GM23338 (cell line): ENCODE results near the gene SHANK1. TPM values are rescaled to one million over a fixed set of nuclear protein-coding genes. Genes with fewer than 3 reads are reported as not detected.

ENCODE experiments used
- ATAC-seq: fragments of 200-7000 bp; cut with Tn5 transposase; 3 replicates; pipeline ENCODE4 v1.9.1; 2020
- DNase-seq: peaks from one replicate; pipeline ENCODE4 v3.0.0-alpha.2; 2015; ENCODE audit warnings: low spot score
- H2AFZ ChIP-seq: fragments of 200-600 bp; sonication (generic); 2 replicates; pipeline ENCODE4 v1.8.0; 2016; ENCODE audit warnings: antibody characterized with exemption, mild to moderate bottlenecking, moderate library complexity
- H3F3A ChIP-seq: fragments of 200-600 bp; sonication (generic); replicated peaks from 2 replicates; pipeline ENCODE4 v1.8.0; 2017; ENCODE audit warnings: antibody characterized with exemption, mixed run types, low read depth
- H3K27ac ChIP-seq: fragments of 200-600 bp; sonication (generic); 2 replicates; pipeline ENCODE4 v1.6.1; 2016; ENCODE audit warnings: low read depth
- H3K27me3 ChIP-seq: fragments of 200-600 bp; sonication (generic); 2 replicates; pipeline ENCODE4 v1.8.0; 2016; ENCODE audit warnings: mild to moderate bottlenecking, mixed run types, moderate library complexity; ENCODE audit not compliant: insufficient read depth
- H3K36me3 ChIP-seq: fragments of 200-600 bp; sonication (generic); 2 replicates; pipeline ENCODE4 v1.8.0; 2016; ENCODE audit warnings: mild to moderate bottlenecking; ENCODE audit not compliant: insufficient read depth
- H3K4me1 ChIP-seq: fragments of 200-600 bp; sonication (generic); 2 replicates; pipeline ENCODE4 v1.8.0; 2016; ENCODE audit warnings: mild to moderate bottlenecking, moderate library complexity; ENCODE audit not compliant: insufficient read depth
- H3K4me2 ChIP-seq: fragments of 200-600 bp; sonication (generic); 2 replicates; pipeline ENCODE4 v1.7.1; 2017; ENCODE audit warnings: mixed run types
- H3K4me3 ChIP-seq: fragments of 200-600 bp; sonication (generic); 2 replicates; pipeline ENCODE4 v1.6.1; 2016; ENCODE audit warnings: mixed run types
- H3K79me2 ChIP-seq: fragments of 200-600 bp; sonication (generic); replicated peaks from 2 replicates; pipeline ENCODE4 v1.8.0; 2017; ENCODE audit warnings: mild to moderate bottlenecking; ENCODE audit not compliant: insufficient read depth
- H3K9me2 ChIP-seq: fragments of 200-600 bp; sonication (generic); 2 replicates; pipeline ENCODE4 v1.8.0; 2017; ENCODE audit not compliant: insufficient read depth
- H4K20me1 ChIP-seq: fragments of 200-600 bp; sonication (generic); replicated peaks from 2 replicates; pipeline ENCODE4 v1.8.0; 2017; ENCODE audit warnings: mild to moderate bottlenecking; ENCODE audit not compliant: insufficient read depth
- H3K27ac Mint-ChIP-seq: 2 replicates; pipeline ENCODE4 v1.8.0; 2020; ENCODE audit warnings: inconsistent platforms, mild to moderate bottlenecking, moderate library complexity, mixed read lengths
- H3K27me3 Mint-ChIP-seq: 3 replicates; pipeline ENCODE4 v1.8.0; 2022; ENCODE audit warnings: low read depth, mild to moderate bottlenecking, moderate library complexity, mixed read lengths, inconsistent platforms; ENCODE audit not compliant: insufficient read depth, poor library complexity
- H3K36me3 Mint-ChIP-seq: 3 replicates; pipeline ENCODE4 v1.8.0; 2021; ENCODE audit warnings: low read depth, mild to moderate bottlenecking, inconsistent platforms, moderate library complexity, mixed read lengths
- H3K4me1 Mint-ChIP-seq: 3 replicates; pipeline ENCODE4 v1.8.0; 2020; ENCODE audit warnings: mild to moderate bottlenecking, inconsistent platforms, mixed read lengths
- H3K4me3 Mint-ChIP-seq: 3 replicates; pipeline ENCODE4 v1.8.0; 2021; ENCODE audit warnings: moderate library complexity, mild to moderate bottlenecking, inconsistent platforms, mixed read lengths
- H3K9me3 Mint-ChIP-seq: 3 replicates; pipeline ENCODE4 v1.8.0; 2020; ENCODE audit warnings: moderate library complexity, mild to moderate bottlenecking, inconsistent platforms, mixed read lengths
- CREB1 ChIP-seq: fragments of 250-450 bp; sonication (Bioruptor Pico); IDR thresholded peaks from 2 replicates; pipeline ENCODE4 v1.5.0; 2020; ENCODE audit warnings: low read depth, mild to moderate bottlenecking, moderate library complexity
- STAT1 ChIP-seq: IDR thresholded peaks from one replicate; pipeline ENCODE4 v1.6.1; 2016; ENCODE audit warnings: antibody characterized with exemption; ENCODE audit not compliant: unreplicated experiment
- polyA plus RNA-seq: library from polyadenylated mRNA; unstranded; fragments of >200 nt; fragmentation: Nextera tagmentation; extraction: Ambion mirVana; gene quantifications from 2 replicates; pipeline ENCODE4 v1.2.1, GENCODE V29; 2016
- total RNA-seq: library from RNA; depleted of rRNA; stranded (reverse); fragments of >200 nt; shearing (Covaris generic); gene quantifications from 2 replicates; pipeline ENCODE4 v1.2.3, GENCODE V29; 2014
- TF ChIP-seq, protein P1 (sequence below): fragments of 250-450 bp; sonication (Bioruptor Pico); IDR thresholded peaks from 2 replicates; pipeline ENCODE4 v1.5.0; 2020; ENCODE audit warnings: mild to moderate bottlenecking, moderate library complexity
- TF ChIP-seq, protein P2 (sequence below): IDR thresholded peaks from one replicate; pipeline ENCODE4 v1.6.1; 2018; ENCODE audit warnings: antibody characterized with exemption; ENCODE audit not compliant: unreplicated experiment

Gene SHANK1
- total and polyA plus RNA-seq, 2 experiments from 2014 or later, result 0.23 to 4.1 TPM

DNA sequence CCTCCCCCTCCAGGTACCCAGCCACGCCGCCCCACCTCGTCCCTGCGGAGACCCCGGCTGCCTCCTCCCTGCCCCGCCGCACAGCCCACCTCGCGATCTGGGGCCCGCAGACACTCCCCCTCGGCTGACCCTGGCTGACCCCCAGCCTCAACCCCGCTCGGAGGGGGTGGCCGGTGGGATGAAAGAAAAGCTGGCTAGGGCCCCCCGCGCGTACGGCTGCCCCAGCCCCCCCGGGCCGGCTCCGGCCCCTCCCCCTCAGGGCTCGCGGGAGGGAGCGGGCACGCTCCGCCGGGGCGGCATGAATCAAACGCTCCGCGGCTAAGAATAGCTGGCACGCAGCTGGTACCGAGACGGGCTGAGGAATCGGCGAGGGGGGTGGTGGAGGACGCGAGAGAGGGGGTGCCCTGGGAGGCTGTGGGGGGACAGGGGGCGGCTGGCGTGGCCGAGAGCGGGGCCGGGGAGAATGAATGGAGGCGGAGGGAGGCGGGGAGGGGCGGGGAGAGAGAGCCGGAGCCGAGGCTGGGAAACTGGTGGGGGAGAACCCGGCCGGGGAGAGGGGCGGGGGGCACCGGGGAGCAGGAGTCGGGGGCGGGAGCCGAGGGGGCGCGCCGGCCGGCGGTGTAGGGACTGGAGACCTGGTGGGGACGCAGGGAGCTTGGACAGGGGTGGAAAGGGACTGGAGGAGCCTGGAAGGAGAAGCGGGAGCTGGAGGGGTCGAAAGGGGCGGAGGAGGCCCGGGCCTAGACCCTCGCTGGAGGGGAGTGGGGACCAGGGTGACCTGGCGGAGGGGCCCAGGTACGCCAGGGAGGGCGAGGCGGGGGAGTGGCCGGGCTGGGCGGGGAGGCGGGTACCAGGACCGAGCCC lies 1.1 kb downstream of the SHANK1 start:
- no peaks in the 10 kb centered on the region for H3K36me3 ChIP-seq

More for the DNA sequence above, 1.1 kb downstream of the SHANK1 start:
- Mint-ChIP-seq H3K36me3 (peaks cover 39% of the 10 kb centered on the region), H3K27ac (no peak overlapping the region), H3K27me3 (peaks cover 17% of the 10 kb centered on the region), H3K4me1 (no peaks in the 10 kb centered on the region), H3K4me3 (no peak overlapping the region), H3K9me3 (peaks cover 78% of the 10 kb centered on the region)
- DNase-seq (peak; percentile 56), ATAC-seq (no peak)
- H3F3A ChIP-seq, result 0 out of 2 replicates have a peak, but pooled peaks cover 4% of the 10 kb centered on the region
- H3K27ac ChIP-seq, result no peak overlapping the region
- peaks cover 45% of the 10 kb centered on the region for H3K27me3 ChIP-seq
- peak overlapping the region; percentile 84 for H3K4me2 ChIP-seq
- no peaks in the 10 kb centered on the region for H4K20me1 ChIP-seq
- no peaks in the 10 kb centered on the region for H3K79me2 ChIP-seq
- no peak for TF ChIP-seq STAT1
- TF ChIP-seq, protein P1, sequence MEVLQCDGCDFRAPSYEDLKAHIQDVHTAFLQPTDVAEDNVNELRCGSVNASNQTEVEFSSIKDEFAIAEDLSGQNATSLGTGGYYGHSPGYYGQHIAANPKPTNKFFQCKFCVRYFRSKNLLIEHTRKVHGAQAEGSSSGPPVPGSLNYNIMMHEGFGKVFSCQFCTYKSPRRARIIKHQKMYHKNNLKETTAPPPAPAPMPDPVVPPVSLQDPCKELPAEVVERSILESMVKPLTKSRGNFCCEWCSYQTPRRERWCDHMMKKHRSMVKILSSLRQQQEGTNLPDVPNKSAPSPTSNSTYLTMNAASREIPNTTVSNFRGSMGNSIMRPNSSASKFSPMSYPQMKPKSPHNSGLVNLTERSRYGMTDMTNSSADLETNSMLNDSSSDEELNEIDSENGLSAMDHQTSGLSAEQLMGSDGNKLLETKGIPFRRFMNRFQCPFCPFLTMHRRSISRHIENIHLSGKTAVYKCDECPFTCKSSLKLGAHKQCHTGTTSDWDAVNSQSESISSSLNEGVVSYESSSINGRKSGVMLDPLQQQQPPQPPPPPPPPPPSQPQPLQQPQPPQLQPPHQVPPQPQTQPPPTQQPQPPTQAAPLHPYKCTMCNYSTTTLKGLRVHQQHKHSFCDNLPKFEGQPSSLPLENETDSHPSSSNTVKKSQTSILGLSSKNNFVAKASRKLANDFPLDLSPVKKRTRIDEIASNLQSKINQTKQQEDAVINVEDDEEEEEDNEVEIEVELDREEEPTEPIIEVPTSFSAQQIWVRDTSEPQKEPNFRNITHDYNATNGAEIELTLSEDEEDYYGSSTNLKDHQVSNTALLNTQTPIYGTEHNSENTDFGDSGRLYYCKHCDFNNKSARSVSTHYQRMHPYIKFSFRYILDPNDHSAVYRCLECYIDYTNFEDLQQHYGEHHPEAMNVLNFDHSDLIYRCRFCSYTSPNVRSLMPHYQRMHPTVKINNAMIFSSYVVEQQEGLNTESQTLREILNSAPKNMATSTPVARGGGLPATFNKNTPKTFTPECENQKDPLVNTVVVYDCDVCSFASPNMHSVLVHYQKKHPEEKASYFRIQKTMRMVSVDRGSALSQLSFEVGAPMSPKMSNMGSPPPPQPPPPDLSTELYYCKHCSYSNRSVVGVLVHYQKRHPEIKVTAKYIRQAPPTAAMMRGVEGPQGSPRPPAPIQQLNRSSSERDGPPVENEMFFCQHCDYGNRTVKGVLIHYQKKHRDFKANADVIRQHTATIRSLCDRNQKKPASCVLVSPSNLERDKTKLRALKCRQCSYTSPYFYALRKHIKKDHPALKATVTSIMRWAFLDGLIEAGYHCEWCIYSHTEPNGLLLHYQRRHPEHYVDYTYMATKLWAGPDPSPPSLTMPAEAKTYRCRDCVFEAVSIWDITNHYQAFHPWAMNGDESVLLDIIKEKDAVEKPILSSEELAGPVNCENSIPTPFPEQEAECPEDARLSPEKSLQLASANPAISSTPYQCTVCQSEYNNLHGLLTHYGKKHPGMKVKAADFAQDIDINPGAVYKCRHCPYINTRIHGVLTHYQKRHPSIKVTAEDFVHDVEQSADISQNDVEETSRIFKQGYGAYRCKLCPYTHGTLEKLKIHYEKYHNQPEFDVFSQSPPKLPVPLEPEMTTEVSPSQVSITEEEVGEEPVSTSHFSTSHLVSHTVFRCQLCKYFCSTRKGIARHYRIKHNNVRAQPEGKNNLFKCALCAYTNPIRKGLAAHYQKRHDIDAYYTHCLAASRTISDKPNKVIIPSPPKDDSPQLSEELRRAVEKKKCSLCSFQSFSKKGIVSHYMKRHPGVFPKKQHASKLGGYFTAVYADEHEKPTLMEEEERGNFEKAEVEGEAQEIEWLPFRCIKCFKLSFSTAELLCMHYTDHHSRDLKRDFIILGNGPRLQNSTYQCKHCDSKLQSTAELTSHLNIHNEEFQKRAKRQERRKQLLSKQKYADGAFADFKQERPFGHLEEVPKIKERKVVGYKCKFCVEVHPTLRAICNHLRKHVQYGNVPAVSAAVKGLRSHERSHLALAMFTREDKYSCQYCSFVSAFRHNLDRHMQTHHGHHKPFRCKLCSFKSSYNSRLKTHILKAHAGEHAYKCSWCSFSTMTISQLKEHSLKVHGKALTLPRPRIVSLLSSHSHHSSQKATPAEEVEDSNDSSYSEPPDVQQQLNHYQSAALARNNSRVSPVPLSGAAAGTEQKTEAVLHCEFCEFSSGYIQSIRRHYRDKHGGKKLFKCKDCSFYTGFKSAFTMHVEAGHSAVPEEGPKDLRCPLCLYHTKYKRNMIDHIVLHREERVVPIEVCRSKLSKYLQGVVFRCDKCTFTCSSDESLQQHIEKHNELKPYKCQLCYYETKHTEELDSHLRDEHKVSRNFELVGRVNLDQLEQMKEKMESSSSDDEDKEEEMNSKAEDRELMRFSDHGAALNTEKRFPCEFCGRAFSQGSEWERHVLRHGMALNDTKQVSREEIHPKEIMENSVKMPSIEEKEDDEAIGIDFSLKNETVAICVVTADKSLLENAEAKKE, result no peak
- TF ChIP-seq CREB1 (CRISPR knock-in tag), result no peak
- TF ChIP-seq, protein P2, sequence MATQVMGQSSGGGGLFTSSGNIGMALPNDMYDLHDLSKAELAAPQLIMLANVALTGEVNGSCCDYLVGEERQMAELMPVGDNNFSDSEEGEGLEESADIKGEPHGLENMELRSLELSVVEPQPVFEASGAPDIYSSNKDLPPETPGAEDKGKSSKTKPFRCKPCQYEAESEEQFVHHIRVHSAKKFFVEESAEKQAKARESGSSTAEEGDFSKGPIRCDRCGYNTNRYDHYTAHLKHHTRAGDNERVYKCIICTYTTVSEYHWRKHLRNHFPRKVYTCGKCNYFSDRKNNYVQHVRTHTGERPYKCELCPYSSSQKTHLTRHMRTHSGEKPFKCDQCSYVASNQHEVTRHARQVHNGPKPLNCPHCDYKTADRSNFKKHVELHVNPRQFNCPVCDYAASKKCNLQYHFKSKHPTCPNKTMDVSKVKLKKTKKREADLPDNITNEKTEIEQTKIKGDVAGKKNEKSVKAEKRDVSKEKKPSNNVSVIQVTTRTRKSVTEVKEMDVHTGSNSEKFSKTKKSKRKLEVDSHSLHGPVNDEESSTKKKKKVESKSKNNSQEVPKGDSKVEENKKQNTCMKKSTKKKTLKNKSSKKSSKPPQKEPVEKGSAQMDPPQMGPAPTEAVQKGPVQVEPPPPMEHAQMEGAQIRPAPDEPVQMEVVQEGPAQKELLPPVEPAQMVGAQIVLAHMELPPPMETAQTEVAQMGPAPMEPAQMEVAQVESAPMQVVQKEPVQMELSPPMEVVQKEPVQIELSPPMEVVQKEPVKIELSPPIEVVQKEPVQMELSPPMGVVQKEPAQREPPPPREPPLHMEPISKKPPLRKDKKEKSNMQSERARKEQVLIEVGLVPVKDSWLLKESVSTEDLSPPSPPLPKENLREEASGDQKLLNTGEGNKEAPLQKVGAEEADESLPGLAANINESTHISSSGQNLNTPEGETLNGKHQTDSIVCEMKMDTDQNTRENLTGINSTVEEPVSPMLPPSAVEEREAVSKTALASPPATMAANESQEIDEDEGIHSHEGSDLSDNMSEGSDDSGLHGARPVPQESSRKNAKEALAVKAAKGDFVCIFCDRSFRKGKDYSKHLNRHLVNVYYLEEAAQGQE, result no peak
- H3K4me3 ChIP-seq, result peak overlapping the region; percentile 85
- peaks cover 37% of the 10 kb centered on the region for H3K4me1 ChIP-seq
- H2AFZ ChIP-seq, result no peak overlapping the region
- no peaks in the 10 kb centered on the region for H3K9me2 ChIP-seq
